GM21423 (cell line): ENCODE results near the gene RPAP3.

Source experiments
- ATAC-seq: cut with Tn5 transposase; IDR thresholded peaks from one replicate; pipeline ENCODE4 v1.9.1; 2021; ENCODE audit warnings: mild to moderate bottlenecking, moderate library complexity; ENCODE audit not compliant: unreplicated experiment

The RPAP3 gene, protein sequence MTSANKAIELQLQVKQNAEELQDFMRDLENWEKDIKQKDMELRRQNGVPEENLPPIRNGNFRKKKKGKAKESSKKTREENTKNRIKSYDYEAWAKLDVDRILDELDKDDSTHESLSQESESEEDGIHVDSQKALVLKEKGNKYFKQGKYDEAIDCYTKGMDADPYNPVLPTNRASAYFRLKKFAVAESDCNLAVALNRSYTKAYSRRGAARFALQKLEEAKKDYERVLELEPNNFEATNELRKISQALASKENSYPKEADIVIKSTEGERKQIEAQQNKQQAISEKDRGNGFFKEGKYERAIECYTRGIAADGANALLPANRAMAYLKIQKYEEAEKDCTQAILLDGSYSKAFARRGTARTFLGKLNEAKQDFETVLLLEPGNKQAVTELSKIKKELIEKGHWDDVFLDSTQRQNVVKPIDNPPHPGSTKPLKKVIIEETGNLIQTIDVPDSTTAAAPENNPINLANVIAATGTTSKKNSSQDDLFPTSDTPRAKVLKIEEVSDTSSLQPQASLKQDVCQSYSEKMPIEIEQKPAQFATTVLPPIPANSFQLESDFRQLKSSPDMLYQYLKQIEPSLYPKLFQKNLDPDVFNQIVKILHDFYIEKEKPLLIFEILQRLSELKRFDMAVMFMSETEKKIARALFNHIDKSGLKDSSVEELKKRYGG

DNA sequence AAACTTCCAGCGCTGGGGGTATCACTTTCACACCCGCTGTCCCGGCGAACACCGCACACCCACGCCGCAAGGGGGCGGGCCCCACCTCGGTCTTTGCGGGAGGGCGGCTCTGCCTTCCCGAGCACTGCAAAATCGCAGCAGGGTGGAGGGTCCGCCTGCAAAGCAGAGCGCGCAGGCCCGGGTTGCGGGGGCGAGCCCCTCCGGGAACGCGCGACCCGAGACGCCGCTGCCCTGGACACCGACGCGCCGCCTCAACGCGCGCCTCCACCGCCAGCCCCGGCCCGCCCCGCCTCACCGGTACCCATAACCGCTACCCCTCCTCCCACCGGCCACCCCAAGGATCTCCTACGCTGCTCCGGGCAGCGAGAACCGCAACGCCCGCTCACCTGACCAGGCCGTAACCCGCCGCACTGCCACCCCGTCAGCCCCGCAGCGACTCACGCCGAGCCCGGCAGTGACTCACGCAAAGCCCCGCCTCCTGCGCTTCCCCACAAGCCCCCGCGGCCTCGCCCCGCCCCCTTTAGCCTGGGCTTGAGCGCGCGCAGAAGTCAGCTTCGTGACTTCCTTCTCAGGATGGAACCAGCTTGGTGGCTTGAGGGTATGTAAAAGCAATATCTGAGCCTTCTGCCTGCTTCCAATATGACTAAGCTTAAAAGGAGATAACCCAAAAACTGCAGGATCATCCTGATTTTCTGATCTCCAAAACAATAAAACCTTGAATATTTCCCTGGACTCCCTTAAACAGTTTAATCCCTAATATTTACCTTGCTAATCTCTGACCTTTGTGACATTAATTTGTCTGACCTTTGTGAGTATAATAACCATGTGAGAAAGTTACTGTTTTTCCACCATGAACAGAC is at the start of gene RPAP3:
TSS of gene RPAP3 (minus strand) at position 465 of the 860 bp plus-strand sequence. CDS start 3,190 bp downstream, outside the sequence.
- ATAC-seq, result peak; percentile 78

DNA sequence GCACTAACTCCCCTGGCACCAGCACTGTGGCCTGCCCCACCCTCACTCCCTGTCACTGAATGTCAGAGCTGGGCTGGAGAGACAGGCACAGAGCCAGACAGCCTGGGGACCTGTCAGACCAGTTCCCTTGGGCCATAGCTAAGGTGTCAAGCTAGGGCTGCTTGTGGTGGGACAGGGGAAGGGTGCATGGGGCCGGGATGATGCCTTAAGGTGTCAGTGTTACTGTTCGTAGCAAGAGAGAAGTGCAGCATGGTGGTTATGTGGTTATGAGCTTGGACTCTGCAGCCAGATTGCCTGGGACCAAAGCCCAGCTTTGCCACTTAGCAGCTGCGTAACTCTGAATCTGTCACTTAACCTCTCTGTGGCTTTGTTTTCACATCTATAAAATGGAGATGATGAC is 49.1 kb upstream of the RPAP3 start:
- no peak for ATAC-seq

DNA sequence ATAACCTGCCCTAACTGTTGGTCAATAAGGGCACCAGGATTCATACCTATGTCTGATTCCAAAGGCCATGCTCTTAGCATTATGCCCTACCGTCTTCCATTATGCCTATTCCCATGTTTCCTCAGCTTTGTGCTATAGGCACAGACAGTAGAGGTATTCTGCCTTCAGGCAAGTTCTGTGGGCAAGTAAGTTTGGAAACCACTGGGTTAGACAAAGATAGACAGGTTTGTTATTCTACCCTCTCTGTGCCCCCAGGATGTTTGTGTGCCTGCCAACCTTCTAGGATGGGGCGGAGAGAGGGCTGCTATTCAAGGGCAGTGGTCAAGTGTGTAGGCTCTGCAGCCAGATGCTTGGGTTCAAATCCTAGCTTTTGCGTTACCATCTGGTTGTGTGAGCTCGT is 48.3 kb upstream of the RPAP3 start:
- no peak for ATAC-seq

DNA sequence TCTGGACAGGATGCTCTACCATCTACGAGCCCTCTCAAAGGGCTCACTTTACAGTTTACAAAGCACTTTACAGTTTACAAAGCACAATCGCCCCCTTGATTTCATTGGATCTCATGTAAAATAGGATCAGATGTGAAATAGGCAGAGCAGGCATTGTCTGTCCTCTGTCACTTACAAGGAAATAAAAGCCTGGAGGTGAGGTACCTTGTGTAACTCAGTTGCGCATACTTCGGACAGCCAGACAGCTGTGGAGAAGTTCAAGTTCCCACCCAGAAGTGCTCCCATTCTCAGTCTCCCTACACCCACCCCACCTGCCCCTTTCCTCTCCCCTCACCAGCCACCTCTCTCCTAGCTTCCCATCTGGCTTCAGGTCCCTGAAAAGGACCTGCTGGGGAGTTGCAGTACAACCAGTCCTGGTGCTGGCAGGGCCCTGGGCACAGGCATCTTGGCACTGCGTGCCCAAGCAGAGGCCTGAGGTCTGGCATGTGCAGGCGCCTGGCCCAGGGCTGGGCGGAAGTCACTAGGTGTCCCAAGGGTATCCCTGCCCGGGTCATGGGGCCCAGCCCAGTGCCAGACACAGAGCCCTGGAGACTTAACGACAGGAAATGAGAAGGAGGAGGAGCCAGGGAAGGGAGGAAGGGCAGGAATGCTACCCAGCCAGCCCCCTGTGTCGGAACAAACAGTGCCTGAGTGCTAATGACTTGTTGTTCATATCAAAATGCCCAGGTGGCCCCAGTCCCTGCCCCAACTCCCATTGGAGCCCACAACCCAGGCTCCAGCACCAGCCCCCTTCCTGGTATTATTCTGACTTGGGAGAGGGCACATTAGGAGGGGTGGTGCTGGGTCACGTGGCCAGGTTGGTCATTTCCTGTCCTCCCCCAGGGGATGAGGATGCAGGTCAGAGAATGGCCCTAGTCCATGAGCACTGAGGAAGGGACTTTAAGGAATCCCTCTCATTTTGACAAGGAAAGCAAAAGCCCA is 47.5 kb upstream of the RPAP3 start:
- no peak for ATAC-seq

DNA sequence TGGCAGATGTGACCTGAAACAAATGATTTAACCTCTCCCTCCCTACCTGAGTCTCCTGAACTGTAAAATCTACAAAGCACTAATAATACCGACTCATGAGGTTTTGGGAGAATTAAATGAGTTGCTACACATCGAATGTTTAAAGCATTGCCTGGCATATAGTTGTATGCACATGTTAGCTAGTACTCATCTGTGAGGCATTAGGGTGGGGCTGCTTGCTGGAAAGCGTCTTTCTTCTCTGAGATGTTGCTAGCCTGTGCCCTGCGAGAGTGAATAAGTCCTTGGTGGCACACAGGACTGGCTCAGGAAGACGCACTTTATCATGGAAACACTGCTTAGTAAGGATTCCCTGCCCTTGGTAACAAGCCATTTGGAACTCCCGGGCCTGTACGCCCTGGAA is 46.7 kb upstream of the RPAP3 start:
- no peak for ATAC-seq

DNA sequence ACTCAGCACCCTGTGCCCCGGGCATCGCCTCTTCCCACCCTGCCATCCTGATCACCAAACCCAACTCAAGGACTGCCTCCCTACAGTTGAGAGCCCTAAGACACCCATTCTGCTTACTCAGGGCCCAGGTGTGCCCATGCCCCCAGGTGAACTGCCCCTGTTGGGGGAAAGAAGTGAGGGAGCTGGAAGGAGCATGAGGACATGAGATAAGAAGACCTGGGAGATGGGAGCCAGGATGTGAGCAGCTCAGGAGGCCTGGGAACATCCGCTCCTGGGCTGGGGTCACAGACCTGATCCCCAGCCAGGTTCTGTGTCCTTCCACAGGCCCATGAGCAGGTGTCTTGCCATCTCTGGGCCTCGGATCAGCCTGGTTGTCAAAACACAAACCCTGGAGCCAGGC is 46.3 kb upstream of the RPAP3 start:
- no peak for ATAC-seq

DNA sequence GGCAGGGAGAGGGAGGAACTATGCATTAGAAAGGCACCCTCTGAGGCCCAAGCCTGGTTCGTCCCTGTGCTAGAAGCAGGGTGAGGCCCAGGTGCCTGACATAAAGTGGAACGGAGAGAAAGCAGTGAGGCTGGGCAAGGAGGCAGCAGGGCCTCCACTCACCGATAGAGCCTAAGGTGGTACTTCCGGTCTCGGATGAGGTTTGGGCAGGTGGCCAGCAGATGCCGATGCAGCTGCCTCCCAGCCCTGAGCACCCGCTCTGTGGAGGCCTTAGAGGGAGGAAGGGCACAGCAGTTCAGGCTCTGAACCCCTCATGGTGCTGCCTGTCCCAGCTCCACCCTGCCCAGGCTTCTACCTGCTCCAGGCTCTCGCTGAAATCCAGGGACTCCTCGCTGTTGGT is 45.7 kb upstream of the RPAP3 start:
- ATAC-seq, result no peak

DNA sequence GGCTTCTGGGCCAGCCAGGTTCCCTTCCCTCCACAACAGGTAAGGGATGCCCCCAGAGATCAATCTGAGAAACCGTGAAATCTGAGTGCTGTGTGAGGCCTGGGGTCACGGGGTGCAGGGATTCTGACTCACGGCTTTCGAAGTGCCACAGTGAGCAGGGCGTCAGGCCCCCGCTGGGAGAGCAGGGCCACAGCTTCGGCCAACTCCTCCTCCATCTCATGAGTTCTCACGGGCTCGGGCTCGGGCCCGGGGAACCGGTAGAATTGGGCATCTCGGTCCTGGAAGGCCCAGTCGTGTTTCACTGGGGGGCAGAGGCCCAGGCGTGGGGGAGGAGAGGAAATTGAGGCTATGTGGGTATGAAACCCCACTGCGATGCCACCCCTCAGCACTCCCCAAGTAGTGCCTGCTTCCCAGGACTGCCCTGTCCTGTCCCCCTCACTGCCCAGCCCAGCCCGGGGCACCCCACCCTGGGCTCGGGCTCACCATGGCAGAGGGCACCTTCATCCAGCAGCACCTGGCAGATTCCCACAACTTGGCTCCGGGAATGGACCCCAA is 45.2 kb upstream of the RPAP3 start:
- ATAC-seq, result no peak

DNA sequence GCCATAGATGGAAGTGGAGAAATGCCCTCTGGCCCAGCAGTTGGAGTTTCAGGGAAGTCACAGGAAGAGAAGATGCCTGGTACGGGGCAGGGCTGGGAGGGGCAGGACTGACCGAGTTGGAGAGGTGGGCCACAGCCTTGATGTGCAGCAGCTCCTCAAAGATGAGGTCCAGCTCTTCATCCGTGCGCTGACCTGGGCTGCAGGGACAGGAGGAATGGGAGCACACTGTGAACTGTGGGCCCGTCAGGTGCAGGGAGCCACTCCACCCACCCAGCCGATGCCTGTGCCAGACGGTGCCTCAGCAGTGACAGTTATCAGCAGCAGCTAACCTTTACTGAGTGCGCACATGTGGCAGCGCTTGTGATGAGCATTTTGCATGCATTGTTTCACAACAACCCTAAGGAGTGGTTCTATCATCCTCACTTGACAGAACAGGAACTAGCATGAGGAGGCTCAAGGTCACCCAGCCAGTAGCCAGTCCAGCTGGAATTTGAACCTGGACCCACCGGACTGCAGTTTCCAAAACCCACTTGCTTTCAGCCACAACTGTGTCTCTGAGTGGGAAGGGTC is 44.5 kb upstream of the RPAP3 start:
- no peak for ATAC-seq

DNA sequence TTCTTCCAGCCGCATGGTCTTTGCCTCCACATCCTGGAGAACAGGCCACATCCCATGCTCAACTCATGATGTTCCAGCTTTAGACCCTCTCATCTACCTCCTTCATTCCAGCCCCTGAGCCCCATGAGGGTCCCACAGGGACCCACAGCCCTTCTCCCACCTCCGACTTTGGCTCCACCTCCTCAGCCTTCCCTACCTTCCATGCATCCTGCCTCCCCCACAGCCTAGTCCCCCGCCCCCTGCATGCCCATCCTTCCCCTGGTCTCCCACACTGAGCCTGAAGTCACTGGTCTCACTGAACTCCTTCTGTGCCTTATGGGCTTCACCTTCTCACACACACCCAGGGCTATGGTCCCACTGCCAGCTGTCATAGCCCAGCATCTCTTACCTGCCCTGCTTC is 43.1 kb upstream of the RPAP3 start:
- no peak for ATAC-seq

DNA sequence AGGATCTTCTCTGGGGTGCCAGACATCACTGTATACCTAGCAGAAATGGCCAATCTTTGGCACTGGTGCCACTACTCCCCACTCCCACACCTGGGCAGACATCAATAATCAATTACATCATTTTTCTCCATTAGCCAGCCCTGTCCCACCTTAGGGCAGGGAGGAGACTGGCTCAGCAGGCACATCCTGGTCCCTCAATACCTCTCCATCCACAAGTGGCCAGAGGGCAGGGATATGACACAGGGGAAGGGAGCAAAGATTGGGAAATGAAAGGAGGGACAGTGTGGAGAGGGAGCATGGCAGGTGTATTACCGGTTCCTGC is 42.6 kb upstream of the RPAP3 start:
- ATAC-seq, result no peak

DNA sequence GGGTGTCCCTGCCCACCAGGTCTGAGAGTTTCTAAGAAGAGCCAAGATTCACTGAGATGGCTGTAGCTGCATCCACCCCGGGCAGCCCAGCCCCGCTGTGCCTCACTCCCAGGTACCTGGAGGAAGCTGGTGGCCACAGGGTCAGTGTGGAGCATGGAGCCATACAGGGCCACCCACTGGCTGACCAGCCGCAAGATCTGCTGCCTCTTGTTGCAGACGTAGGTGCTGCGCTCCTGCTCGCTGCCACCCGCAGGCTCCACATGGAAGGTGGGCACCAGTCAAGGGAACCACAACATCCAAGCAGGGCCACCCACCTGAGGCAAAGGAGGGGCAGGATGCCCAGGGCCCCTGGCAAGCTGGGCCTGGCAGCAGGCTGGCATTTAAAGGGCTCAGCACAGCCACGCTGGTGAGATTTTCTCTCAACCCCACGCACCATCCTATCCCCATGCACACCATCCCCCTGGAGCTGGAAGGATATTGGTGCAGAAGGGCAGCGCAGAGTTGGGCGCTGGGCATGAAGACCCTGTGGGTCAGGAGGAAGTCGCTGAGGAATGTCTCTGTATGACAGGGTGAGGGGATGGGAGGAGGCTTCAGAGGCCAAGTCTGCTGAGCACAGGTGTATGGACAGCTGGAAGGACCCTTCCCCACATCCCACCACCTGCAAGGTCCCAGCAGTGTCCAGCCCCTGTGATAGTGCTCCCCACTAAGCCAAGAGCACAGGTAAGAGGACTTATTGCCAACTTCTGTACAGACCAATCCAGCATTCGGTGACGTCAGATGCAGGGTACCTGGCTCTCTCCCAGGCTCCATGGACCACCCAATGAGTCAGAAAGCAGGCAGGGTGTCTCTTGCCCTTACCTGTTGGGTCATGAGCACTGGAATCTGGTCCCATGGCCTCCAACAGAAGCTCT is 42.0 kb upstream of the RPAP3 start:
- ATAC-seq, result no peak

DNA sequence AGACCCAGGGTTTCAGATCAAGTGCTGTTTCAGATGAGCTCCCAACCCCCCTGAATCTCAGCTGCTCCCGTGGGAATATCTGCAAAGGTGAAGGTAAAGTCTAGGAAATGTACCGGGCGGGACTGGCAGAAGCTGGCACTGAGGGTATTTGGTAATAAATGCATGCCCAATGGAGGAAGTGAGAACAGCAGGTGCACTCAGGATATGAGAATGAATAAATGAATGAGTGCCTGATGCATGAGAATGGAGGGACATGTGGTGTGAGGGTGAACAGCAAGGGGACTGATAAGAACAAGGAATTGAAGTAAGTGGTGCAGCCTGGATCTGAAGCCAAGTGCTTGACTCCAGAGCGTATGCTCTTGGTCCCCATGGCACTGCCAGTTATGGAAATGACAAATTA is 41.3 kb upstream of the RPAP3 start:
- ATAC-seq, result no peak

DNA sequence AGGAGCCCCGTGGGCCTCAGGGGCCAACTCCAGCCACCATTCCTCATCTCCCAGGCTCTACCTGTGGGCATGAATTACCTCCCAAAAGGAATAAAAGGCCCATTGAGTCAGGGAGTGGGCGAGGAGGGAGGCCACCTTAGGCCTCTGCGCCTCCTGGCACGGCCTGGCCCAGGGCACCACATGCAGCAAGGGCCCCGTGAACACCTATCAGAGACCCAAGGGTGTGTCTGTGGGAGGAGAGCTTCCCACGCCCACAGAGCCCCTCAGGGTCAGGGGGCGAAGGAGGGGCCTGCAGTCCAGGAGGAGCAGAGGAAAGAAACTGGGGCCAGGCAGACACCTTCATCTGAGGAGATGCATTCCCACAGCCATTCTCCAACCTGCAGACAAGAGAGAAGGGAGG is 40.7 kb upstream of the RPAP3 start:
- no peak for ATAC-seq

DNA sequence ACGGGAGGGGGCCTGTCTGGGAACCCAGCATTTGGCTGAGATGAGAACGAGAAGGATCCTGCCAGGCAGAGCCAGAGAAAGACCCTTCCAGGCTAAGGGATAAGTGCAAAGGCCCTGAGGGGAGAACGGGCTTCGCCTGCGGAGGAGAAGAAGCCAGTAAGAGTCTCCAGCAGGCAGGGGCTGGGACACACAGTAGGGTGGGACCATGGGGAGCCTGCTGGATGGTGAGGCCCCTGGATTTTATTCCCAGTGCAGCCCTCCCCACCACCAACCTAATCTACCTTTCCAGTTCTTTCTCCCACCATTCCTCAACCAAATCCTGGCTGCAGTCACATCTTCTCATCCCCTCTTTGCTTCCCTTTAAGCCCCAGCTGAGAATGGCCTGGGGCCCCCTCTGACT is 40.2 kb upstream of the RPAP3 start:
- ATAC-seq, result no peak

DNA sequence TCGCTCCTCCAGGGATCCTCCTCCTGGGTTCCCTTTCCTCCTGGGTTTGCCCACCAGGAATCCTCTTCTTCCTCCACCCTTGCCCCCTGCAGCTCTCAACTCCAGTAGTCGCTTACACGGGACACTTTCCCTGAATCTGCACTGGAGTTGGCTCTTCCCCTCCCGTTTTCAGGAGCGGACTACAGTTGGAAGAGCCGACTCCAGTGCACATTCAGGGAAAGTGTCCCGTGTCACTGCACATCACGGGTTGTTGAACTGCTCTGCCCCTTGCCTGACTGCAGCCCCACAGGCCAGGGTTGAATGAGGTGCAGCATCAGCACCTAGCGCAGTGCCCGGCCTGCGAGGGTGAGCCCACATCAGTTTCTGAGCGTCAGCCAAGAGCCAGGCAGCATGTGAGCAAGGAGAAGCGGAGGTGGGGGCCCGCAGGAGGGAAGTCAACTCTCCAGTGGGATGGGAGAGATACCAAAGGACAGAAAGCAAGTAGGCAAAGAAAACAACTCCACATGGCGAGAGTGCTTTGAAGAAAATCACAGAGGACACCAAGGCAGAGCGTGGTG is 39.7 kb upstream of the RPAP3 start:
- no peak for ATAC-seq

DNA sequence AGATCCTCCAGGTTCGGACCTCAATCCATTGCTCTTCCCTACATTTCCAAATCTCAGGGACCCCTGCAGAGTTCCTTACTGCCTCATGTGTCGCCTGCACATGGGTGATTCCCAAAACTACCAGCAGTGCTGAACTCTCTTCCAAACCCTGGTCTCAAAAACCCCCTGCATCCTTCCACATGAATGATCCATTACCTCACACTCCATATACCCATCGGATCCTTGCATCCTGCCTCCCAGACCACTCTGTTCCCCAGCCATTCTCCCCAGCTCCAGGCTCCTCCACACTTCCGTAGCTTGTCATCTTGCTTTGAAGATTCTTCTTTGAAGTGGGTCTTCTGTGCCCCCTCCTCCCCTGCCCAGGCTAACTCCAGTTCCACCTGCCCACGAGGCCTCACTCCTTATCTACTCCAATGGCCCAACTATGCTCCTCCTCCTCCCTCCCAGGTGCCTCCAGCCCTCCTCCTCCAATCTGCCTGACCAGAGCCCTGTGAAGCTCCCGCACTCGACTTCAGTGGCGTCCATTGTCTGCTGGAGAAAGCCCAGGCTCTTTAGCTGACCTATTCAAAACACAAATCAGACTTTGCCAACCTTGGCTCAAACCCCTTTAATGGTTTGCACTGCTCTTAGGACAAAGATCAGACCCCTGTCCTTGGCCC is 39.1 kb upstream of the RPAP3 start:
- ATAC-seq, result no peak

DNA sequence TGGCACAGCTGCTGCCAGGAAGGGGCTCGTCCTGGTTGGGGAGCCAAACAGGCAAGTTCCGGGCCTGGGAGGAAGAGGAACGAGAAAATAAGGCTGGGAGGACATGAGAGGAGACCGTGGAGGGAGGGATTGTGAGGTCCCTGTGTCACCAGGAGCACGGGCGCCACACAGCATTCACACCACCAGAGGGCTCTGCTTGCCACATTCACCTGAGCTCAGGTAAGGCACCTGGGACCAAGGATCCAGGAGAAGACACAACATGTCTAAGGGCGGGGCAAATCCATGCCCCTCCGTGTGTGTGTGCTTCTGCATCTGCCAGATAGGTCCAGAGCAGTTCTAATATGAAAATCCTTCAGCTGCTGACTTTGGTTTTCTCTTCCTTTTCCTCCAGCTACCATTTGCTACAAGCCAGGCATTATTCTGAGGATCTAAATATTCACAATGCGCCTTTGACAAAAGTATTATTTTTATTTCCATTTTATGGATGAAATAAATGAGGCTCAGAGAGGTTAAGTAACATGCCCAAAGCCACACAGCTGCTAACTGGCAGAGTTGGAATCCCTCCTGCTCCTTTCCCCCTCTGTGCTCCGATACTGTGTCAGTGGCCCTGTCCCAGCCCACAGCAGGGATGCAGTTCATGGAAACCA is 38.3 kb upstream of the RPAP3 start:
- ATAC-seq, result no peak
